ENCODE data around the gene FAM181A. TPM values are rescaled to one million over a fixed set of nuclear protein-coding genes. Genes with fewer than 3 reads are reported as not detected.

Gene FAM181A
- polyA plus RNA-seq, 5 donors = 0.10 to 0.51 (median 0.21) TPM

GRCh38 chr14:93929048-93929535, 1.9 kb downstream of the FAM181A start:
- DNase-seq = no peak

- DNase-seq = no peak
Measured at GRCh38 chr14:93929657-93930056, 2.5 kb downstream of the FAM181A start.

GRCh38 chr14:93930296-93930988, 3.3 kb downstream of the FAM181A start:
- DNase-seq = no peak

GRCh38 chr14:93930989-93931307, 3.8 kb downstream of the FAM181A start:
- no peak for DNase-seq

GRCh38 chr14:93932642-93933041, 5.5 kb downstream of the FAM181A start:
- DNase-seq = no peak

- DNase-seq = no peak
Measured at GRCh38 chr14:93935213-93935612, 8.1 kb downstream of the FAM181A start.

- DNase-seq = no peak
Measured at GRCh38 chr14:93936245-93936644, 9.1 kb downstream of the FAM181A start.

GRCh38 chr14:93936926-93937325, 9.8 kb downstream of the FAM181A start:
- no peak for DNase-seq

- DNase-seq = no peak
Measured at GRCh38 chr14:93937519-93937918, 10.4 kb downstream of the FAM181A start.

- no peak for DNase-seq
Measured at GRCh38 chr14:93938751-93939303, 11.7 kb downstream of the FAM181A start.

- peak; percentile 30 to 49 for DNase-seq
Measured at GRCh38 chr14:93939304-93940229, 12.4 kb downstream of the FAM181A start.

- no peak for DNase-seq
Measured at GRCh38 chr14:93940437-93940836, 13.3 kb downstream of the FAM181A start.

- DNase-seq = no peak
Measured at GRCh38 chr14:93941293-93941910, 14.3 kb downstream of the FAM181A start.

GRCh38 chr14:93943052-93943451, 15.9 kb downstream of the FAM181A start:
- no peak for DNase-seq

GRCh38 chr14:93943930-93944329, 16.8 kb downstream of the FAM181A start:
- DNase-seq = no peak

GRCh38 chr14:93944348-93945069, 17.4 kb downstream of the FAM181A start:
- no peak for DNase-seq

- no peak for DNase-seq
Measured at GRCh38 chr14:93945070-93945399, 17.9 kb downstream of the FAM181A start.

- DNase-seq = no peak
Measured at GRCh38 chr14:93946104-93946503, 19.0 kb downstream of the FAM181A start.

GRCh38 chr14:93946541-93947090, 19.5 kb downstream of the FAM181A start:
- DNase-seq = no peak

- DNase-seq = no peak
Measured at GRCh38 chr14:93947282-93947681, 20.1 kb downstream of the FAM181A start.

- no peak for DNase-seq
Measured at GRCh38 chr14:93949511-93950075, 22.4 kb downstream of the FAM181A start.

All from right lung (tissue), 5 donors.